Endothelial cell of umbilical vein (primary cell): ENCODE results near the gene VTI1A. TPM values are rescaled to one million over a fixed set of nuclear protein-coding genes. Genes with fewer than 3 reads are reported as not detected.
A peak's percentile ranks its signal among the peaks of the same experiment; 100 is the strongest.
"Not testable (repeated sequence)": the region's sequence is repeated elsewhere in the genome, so short reads cannot be mapped to it uniquely, and the experiment has no call there.

Source experiments
- BruUV-seq: library from RNA; stranded (reverse); fragments of 400-500 nt; replicated peaks from 2 replicates; lab custom pipeline; 2021; lab: Mats Ljungman, UMichigan
- CTCF ChIA-PET: fragments of 300-600, 350-600 bp; sonication (Branson Sonifier 250); formaldehyde crosslinking; loops from one replicate; lab custom pipeline; 2021; ENCODE audit warnings: antibody characterized with exemption, inconsistent platforms; lab: Charles Lee
- POLR2A ChIA-PET: fragments of 300-600, 350-600 bp; sonication (Branson Sonifier 250); formaldehyde crosslinking; loops from one replicate; lab custom pipeline; 2021; ENCODE audit warnings: antibody characterized with exemption, inconsistent platforms; lab: Charles Lee
- DNase-seq: peaks from one replicate; pipeline ENCODE4 v3.0.0-alpha.2; 2011; ENCODE audit warnings: low read depth, low spot score
- FAIRE-seq: peaks from 2 replicates; lab custom pipeline; 2011; peaks lifted over from hg19 to GRCh38; lab: Jason Lieb, UNC
- H2AFZ ChIP-seq: 2 replicates; pipeline ENCODE4 v1.6.0; 2012; ENCODE audit warnings: low read depth, low read length, control low read depth, inconsistent platforms
- H3K27ac ChIP-seq: 2 replicates; pipeline ENCODE4 v1.5.1; 2011; ENCODE audit warnings: low read depth, mild to moderate bottlenecking, control low read depth, low read length, moderate library complexity; ENCODE audit not compliant: insufficient read depth
- H3K27me3 ChIP-seq, 2 experiments: 2 replicates each; pipeline versions ENCODE4 v1.6.0 to v1.6.1; 2011; ENCODE audit warnings: low read length in 2 of 2, mixed read lengths in 1 of 2; ENCODE audit not compliant: control insufficient read depth in 2 of 2, insufficient read depth in 2 of 2
- H3K36me3 ChIP-seq, 2 experiments: 2 replicates in 1 of 2; 3 replicates in 1 of 2; pipeline ENCODE4 v1.5.1; 2011; ENCODE audit warnings: low read length in 2 of 2, mild to moderate bottlenecking in 1 of 2, moderate library complexity in 1 of 2; ENCODE audit not compliant: control insufficient read depth in 2 of 2, insufficient read depth in 2 of 2; ENCODE audit errors: extremely low read depth in 1 of 2
- H3K4me1 ChIP-seq: 3 replicates; pipeline ENCODE4 v1.5.1; 2011; ENCODE audit warnings: mild to moderate bottlenecking, low read length; ENCODE audit not compliant: control insufficient read depth, insufficient read depth; ENCODE audit errors: extremely low read depth
- H3K4me2 ChIP-seq: 2 replicates; pipeline ENCODE4 v1.6.1; 2011; ENCODE audit warnings: low read length, control low read depth, mixed read lengths; ENCODE audit not compliant: insufficient read depth
- H3K4me3 ChIP-seq, 3 experiments: fragments of 200-600 bp in 1 of 3; sonication (generic), shearing (Covaris generic) in 1 of 3; replicated peaks in 1 of 3; 2 replicates each; pipeline ENCODE4 v1.5.1; 2011 to 2016; ENCODE audit warnings: control low read depth in 3 of 3, low read length in 3 of 3, mild to moderate bottlenecking in 2 of 3, inconsistent platforms in 1 of 3, low read depth in 1 of 3, moderate library complexity in 1 of 3; ENCODE audit not compliant: insufficient read depth in 1 of 3
- H3K79me2 ChIP-seq: 2 replicates; pipeline ENCODE4 v1.6.0; 2012; ENCODE audit warnings: low read length, inconsistent platforms; ENCODE audit not compliant: control insufficient read depth, insufficient read depth
- H3K9ac ChIP-seq: replicated peaks from 2 replicates; pipeline ENCODE3; 2011; ENCODE audit warnings: low read length, control low read depth; ENCODE audit not compliant: insufficient read depth; ENCODE audit errors: extremely low read depth
- H3K9me1 ChIP-seq: replicated peaks from 3 replicates; pipeline ENCODE4 v1.6.0; 2011; ENCODE audit warnings: mild to moderate bottlenecking, low read length; ENCODE audit not compliant: control insufficient read depth, insufficient read depth; ENCODE audit errors: extremely low read depth
- H3K9me3 ChIP-seq: replicated peaks from 2 replicates; pipeline ENCODE4 v1.5.1; 2012; ENCODE audit warnings: low read length, inconsistent platforms; ENCODE audit not compliant: control insufficient read depth, insufficient read depth
- H4K20me1 ChIP-seq: replicated peaks from 2 replicates; pipeline ENCODE3; 2011; ENCODE audit warnings: mild to moderate bottlenecking, low read length; ENCODE audit not compliant: control insufficient read depth, insufficient read depth; ENCODE audit errors: extremely low read depth
- FOS ChIP-seq: IDR thresholded peaks from 2 replicates; pipeline ENCODE4 v1.6.1; 2011; ENCODE audit warnings: mild to moderate bottlenecking, low read length, moderate library complexity, borderline replicate concordance; ENCODE audit not compliant: insufficient read depth
- GATA2 ChIP-seq: IDR thresholded peaks from 2 replicates; pipeline ENCODE4 v1.7.0; 2011; ENCODE audit warnings: low read depth, mild to moderate bottlenecking, moderate library complexity, mixed read lengths, low read length; ENCODE audit not compliant: insufficient read length, insufficient read depth
- dilution Hi-C: fragments of 300-500 bp; cut with MboI; formaldehyde crosslinking; loops from one replicate; pipeline ENCODE4 v1.15.0; 2019; ENCODE audit warnings: low sequenced_read_pairs; ENCODE audit not compliant: extremely low pct_ligation_motif_present
- intact Hi-C: fragments of 100-400 bp; cut with micrococcal nuclease; formaldehyde crosslinking; loops from one replicate; pipeline ENCODE4 v1.10.0; 2022
- polyA plus RNA-seq, 4 experiments: library from polyadenylated mRNA; depleted of rRNA in 3 of 4; stranded (reverse) in 3 of 4; unstranded in 1 of 4; fragments of >200 nt; gene quantifications; 2 replicates each; pipeline versions ENCODE4 v1.2.1 to v1.2.3, GENCODE V29; 2011 to 2012; ENCODE audit warnings: missing spikeins in 1 of 4
- total RNA-seq: library from RNA; stranded (reverse); gene quantifications from 2 replicates; pipeline ENCODE4 v1.2.3, GENCODE V29; 2021

VTI1A gene
- total and polyA plus RNA-seq, 2 donors (not counting 3 experiments of a cell fraction or from before 2014, with no cell fraction given), result 10.8 to 35.6 TPM

DNA sequence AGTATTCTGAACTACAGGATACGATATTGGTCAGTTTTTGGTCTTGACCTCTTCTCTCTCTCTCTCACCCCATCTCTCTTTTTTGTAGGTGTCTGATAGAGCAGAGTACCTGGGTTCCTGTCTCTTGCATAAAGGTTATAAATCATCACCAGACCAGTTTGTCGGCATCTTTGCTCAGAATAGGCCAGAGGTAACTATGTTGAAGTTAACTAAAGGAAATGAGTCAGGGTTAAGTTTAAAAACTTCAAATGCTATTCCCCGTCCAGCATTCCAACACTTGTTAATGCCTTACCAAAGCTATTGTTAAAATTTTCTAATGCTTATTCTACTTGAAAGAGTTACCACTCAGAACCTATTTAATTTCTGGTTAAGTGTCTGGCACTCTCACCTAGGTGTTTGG is 42.4 kb upstream of the VTI1A start:
- Histone ChIP-seq H3K27me3 (no peaks in the 10 kb centered on the region), H3K4me2 (no peak overlapping the region), H3K4me3 (no peak overlapping the region), H3K4me1 (peaks cover 10% of the 10 kb centered on the region), H2AFZ (no peak overlapping the region), H3K9me1 (no peaks in the 10 kb centered on the region), H3K36me3 (no peaks in the 10 kb centered on the region), H3K79me2 (no peaks in the 10 kb centered on the region), H3K27ac (no peak overlapping the region), H3K9me3 (no peaks in the 10 kb centered on the region), H3K9ac (no peak overlapping the region), H4K20me1 (no peaks in the 10 kb centered on the region)
- intact Hi-C loops, result no loop called here
- POLR2A ChIA-PET, result no interaction called here
- TF ChIP-seq FOS, result peak; percentile 27
- no peak for TF ChIP-seq GATA2
- no TSS peak for BruUV-seq
- DNase-seq (peak; percentile 29), FAIRE-seq (peak; percentile 59)
- CTCF ChIA-PET, result interaction anchor here (0.8 to 2.4 kb wide), 6 partner anchors 16 to 169 kb away, joined by 3 to 12 read pairs (median 3); no protein-coding TSS in a partner anchor
- dilution Hi-C loops, result no loop called here

DNA sequence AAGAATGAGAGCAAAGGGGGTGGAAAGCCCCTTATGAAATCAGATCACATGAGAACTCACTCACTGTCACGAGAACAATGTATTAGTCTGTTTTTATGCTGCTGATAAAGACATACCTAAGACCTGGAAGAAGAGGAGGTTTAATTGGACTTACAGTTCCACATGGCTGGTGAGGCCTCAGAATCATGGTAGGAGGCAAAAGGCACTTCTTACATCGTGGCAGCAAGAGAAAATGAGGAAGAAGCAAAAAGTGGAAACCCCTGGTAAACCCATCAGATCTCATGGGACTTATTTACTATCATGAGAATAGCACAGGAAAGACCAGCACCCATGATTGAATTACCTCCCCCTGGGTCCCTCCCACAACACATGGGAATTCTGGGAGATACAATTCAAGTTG is 40.2 kb upstream of the VTI1A start:
- POLR2A ChIA-PET, CTCF ChIA-PET, BruUV-seq, H3K36me3 ChIP-seq, H3K9me1 ChIP-seq, H3K79me2 ChIP-seq, H3K4me3 ChIP-seq, DNase-seq, H2AFZ ChIP-seq, H3K9me3 ChIP-seq, H3K27me3 ChIP-seq, intact Hi-C loops, FAIRE-seq, H3K4me2 ChIP-seq, dilution Hi-C loops, H3K27ac ChIP-seq, H3K9ac ChIP-seq, H4K20me1 ChIP-seq: not testable (repeated sequence)
- H3K4me1 ChIP-seq, result peaks cover 10% of the 10 kb centered on the region
